CD4-positive, alpha-beta memory T cell (primary cell): ENCODE measurements around the gene ILF3. TPM values are rescaled to one million over a fixed set of nuclear protein-coding genes. Genes with fewer than 3 reads are reported as not detected.

Experiments
- CTCF ChIA-PET: fragments of 350-600 bp; sonication (Branson Sonifier 250); formaldehyde crosslinking; loops from one replicate; lab custom pipeline; 2021; ENCODE audit warnings: inconsistent platforms; ENCODE audit not compliant: partially characterized antibody; lab: Charles Lee
- POLR2A ChIA-PET: fragments of 350-600 bp; sonication (Branson Sonifier 250); formaldehyde crosslinking; loops from one replicate; lab custom pipeline; 2021; ENCODE audit not compliant: partially characterized antibody; lab: Charles Lee
- DNase-seq, 5 donors: peaks; one replicate each; pipeline versions ENCODE4 v3.0.0 to v3.0.0-alpha.2; 2020 to 2022; ENCODE audit warnings: mixed read lengths in 1 of 5
- H3K27ac ChIP-seq: one replicate; pipeline ENCODE4 v1.7.0; 2013; ENCODE audit warnings: low read depth, low read length
- H3K27me3 ChIP-seq: 2 replicates; pipeline ENCODE4 v1.7.0; 2013; ENCODE audit warnings: mild to moderate bottlenecking, low read length, moderate library complexity; ENCODE audit not compliant: insufficient read depth
- H3K36me3 ChIP-seq: 2 replicates; pipeline ENCODE4 v1.7.0; 2013; ENCODE audit warnings: mild to moderate bottlenecking, low read length, moderate library complexity; ENCODE audit not compliant: insufficient read depth
- H3K4me1 ChIP-seq: 2 replicates; pipeline ENCODE4 v1.7.0; 2013; ENCODE audit warnings: mild to moderate bottlenecking, low read length, moderate library complexity; ENCODE audit not compliant: insufficient read depth
- H3K4me3 ChIP-seq, 2 donors: one replicate each; pipeline ENCODE4 v1.7.0; 2013; ENCODE audit warnings: low read length in 2 of 2, mild to moderate bottlenecking in 1 of 2
- H3K9me3 ChIP-seq, 2 donors: one replicate each; pipeline ENCODE4 v1.7.0; 2013; ENCODE audit warnings: low read length in 2 of 2, control low read depth in 1 of 2; ENCODE audit not compliant: control insufficient read depth in 1 of 2
- H3K27ac Mint-ChIP-seq, 7 donors: one replicate each; pipeline ENCODE4 v1.8.0; 2020 to 2021; ENCODE audit warnings: mixed read lengths in 7 of 7, mild to moderate bottlenecking in 6 of 7, inconsistent platforms in 3 of 7, moderate library complexity in 3 of 7
- H3K27me3 Mint-ChIP-seq, 2 donors: one replicate each; pipeline ENCODE4 v1.8.0; 2020 to 2021; ENCODE audit warnings: mixed read lengths in 2 of 2
- H3K36me3 Mint-ChIP-seq, 2 donors: one replicate each; pipeline ENCODE4 v1.8.0; 2020 to 2021; ENCODE audit warnings: mixed read lengths in 2 of 2, inconsistent platforms in 1 of 2, mild to moderate bottlenecking in 1 of 2
- H3K4me1 Mint-ChIP-seq, 4 donors: one replicate each; pipeline ENCODE4 v1.8.0; 2020 to 2021; ENCODE audit warnings: mixed read lengths in 4 of 4, mild to moderate bottlenecking in 1 of 4
- H3K4me3 Mint-ChIP-seq, 8 donors: one replicate each; pipeline ENCODE4 v1.8.0; 2020 to 2021; ENCODE audit warnings: mixed read lengths in 8 of 8, mild to moderate bottlenecking in 7 of 8, moderate library complexity in 6 of 8, inconsistent platforms in 3 of 8
- H3K9me3 Mint-ChIP-seq, 8 donors: one replicate each; pipeline ENCODE4 v1.8.0; 2020 to 2021; ENCODE audit warnings: mixed read lengths in 8 of 8, mild to moderate bottlenecking in 5 of 8, inconsistent platforms in 3 of 8, moderate library complexity in 1 of 8
- intact Hi-C: fragments of 100-400 bp; cut with micrococcal nuclease; formaldehyde crosslinking; loops from one replicate; pipeline ENCODE4 v1.15.1; 2023
- polyA plus RNA-seq, 2 donors: library from polyadenylated mRNA; unstranded; fragments of 300-500 nt; fragmentation: Illumina TruSeq; gene quantifications; one replicate each; pipeline ENCODE4 v1.2.3, GENCODE V29; 2021
- total RNA-seq, 2 experiments: library from RNA; stranded (reverse); gene quantifications; one replicate each; pipeline ENCODE4 v1.2.3, GENCODE V29; 2021

ILF3 gene
- total and polyA plus RNA-seq, 4 experiments from 2014 or later: 36.2 to 302 (median 197) TPM

GRCh38 chr19:10701955-10702525, 47.9 kb downstream of the ILF3 start:
- ChIA-PET POLR2A (interaction anchor here (0.6 to 3.3 kb wide), 20 partner anchors 15 to 293 kb away, joined by 3 to 33 read pairs (median 5); partner anchors contain the start of genes CDKN2D, DNM2 and TMED1), CTCF (interaction anchor here (0.5 to 10.4 kb wide), 24 partner anchors 9 to 739 kb away, joined by 3 to 126 read pairs (median 4); partner anchors contain the start of gene DNM2)
- DNase-seq: peak in 1 of 5 donors; percentile 20
- H3K9me3 Mint-ChIP-seq: no peaks in the 10 kb centered on the region
- H3K27ac ChIP-seq: peak overlapping the region; percentile 55
- H3K9me3 ChIP-seq: no peaks in the 10 kb centered on the region
- H3K27me3 Mint-ChIP-seq: peaks cover 0 to 10% of the 10 kb centered on the region in 2 donors
- no peaks in the 10 kb centered on the region for H3K36me3 ChIP-seq
- H3K4me1 ChIP-seq: peaks cover 10% of the 10 kb centered on the region
- H3K27me3 ChIP-seq: no peaks in the 10 kb centered on the region
- intact Hi-C loops: loop anchor here (10.0 kb wide), 1 partner anchor 197 kb away; the partner anchor contains the start of gene KEAP1
- H3K4me3 Mint-ChIP-seq: peak overlapping the region; percentile 88 to 99 (median 94)
- H3K4me3 ChIP-seq: peak overlapping the region; percentile 93 to 96
- peak overlapping the region; percentile 58 to 91 (median 84) for H3K27ac Mint-ChIP-seq
- H3K4me1 Mint-ChIP-seq: peaks cover 4 to 21% (median 10%) of the 10 kb centered on the region in 4 donors
- H3K36me3 Mint-ChIP-seq: peaks cover 0 to 2% of the 10 kb centered on the region in 2 donors

GRCh38 chr19:10706990-10707389, 52.8 kb downstream of the ILF3 start:
- no peaks in the 10 kb centered on the region for H3K27me3 ChIP-seq
- CTCF ChIA-PET: no interaction called here
- Mint-ChIP-seq H3K4me3 (no peak overlapping the region), H3K36me3 (peaks cover 0 to 4% of the 10 kb centered on the region in 2 donors), H3K9me3 (no peaks in the 10 kb centered on the region), H3K27me3 (no peaks in the 10 kb centered on the region), H3K4me1 (peaks cover 0 to 4% (median 2%) of the 10 kb centered on the region in 4 donors), H3K27ac (no peak overlapping the region)
- intact Hi-C loops: loop anchor here (10.0 kb wide), 1 partner anchor 202 kb away; the partner anchor contains the start of gene KEAP1
- DNase-seq: no peak
- H3K36me3 ChIP-seq: peaks cover 3% of the 10 kb centered on the region
- H3K4me1 ChIP-seq: peaks cover 4% of the 10 kb centered on the region
- H3K4me3 ChIP-seq: no peak overlapping the region
- H3K9me3 ChIP-seq: no peaks in the 10 kb centered on the region
- no peak overlapping the region for H3K27ac ChIP-seq
- POLR2A ChIA-PET: no interaction called here

DNA sequence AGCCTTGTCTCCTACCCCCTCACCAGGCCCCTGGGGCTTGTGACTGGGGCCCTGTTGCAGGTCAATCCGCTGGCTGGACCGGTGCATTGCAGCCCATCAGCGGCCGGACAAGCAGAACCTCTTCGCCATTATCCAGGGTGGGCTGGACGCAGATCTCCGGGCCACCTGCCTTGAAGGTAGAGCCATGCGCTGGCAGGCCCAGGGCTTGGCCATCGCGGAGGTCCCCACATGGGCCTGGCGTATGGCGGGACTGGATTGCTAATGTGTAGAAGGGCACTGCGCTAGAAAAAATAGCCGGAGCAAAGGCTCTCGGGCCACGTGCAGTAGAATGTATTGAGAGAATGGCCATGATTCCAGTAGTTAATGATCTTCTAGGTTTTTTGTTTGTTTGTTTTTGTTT, 53.3 kb downstream of the ILF3 start:
- peaks cover 0 to 4% of the 10 kb centered on the region in 2 donors for H3K36me3 Mint-ChIP-seq
- intact Hi-C loops: loop anchor here (10.0 kb wide), 1 partner anchor 203 kb away; the partner anchor contains the start of gene KEAP1
- Histone ChIP-seq H3K9me3 (no peaks in the 10 kb centered on the region), H3K4me1 (no peaks in the 10 kb centered on the region), H3K36me3 (peaks cover 5% of the 10 kb centered on the region), H3K4me3 (no peak overlapping the region), H3K27ac (no peak overlapping the region), H3K27me3 (no peaks in the 10 kb centered on the region)
- ChIA-PET CTCF (no interaction called here), POLR2A (no interaction called here)
- H3K27me3 Mint-ChIP-seq: no peaks in the 10 kb centered on the region
- no peaks in the 10 kb centered on the region for H3K4me1 Mint-ChIP-seq
- no peak for DNase-seq
- no peaks in the 10 kb centered on the region for H3K9me3 Mint-ChIP-seq
- H3K4me3 Mint-ChIP-seq: no peak overlapping the region
- H3K27ac Mint-ChIP-seq: peak overlapping the region in 1 of 7 donors; percentile 18

- H3K36me3 Mint-ChIP-seq: peaks cover 0 to 4% of the 10 kb centered on the region in 2 donors
- Histone ChIP-seq H3K27ac (no peak overlapping the region), H3K4me1 (no peaks in the 10 kb centered on the region), H3K36me3 (peaks cover 5% of the 10 kb centered on the region), H3K4me3 (no peak overlapping the region), H3K27me3 (no peaks in the 10 kb centered on the region), H3K9me3 (no peaks in the 10 kb centered on the region)
- H3K9me3 Mint-ChIP-seq: no peaks in the 10 kb centered on the region
- intact Hi-C loops: loop anchor here (10.0 kb wide), 1 partner anchor 203 kb away; the partner anchor contains the start of gene KEAP1
- H3K4me3 Mint-ChIP-seq: no peak overlapping the region
- POLR2A ChIA-PET: interaction anchor here (1.7 kb wide), 1 partner anchor 9 kb away, joined by 5 read pairs; the partner anchor contains the start of gene DNM2
- DNase-seq: no peak
- CTCF ChIA-PET: interaction anchor here (1.0 to 1.5 kb wide), 2 partner anchors 9 kb away, joined by 4 to 6 read pairs; no protein-coding TSS in a partner anchor
- no peaks in the 10 kb centered on the region for H3K4me1 Mint-ChIP-seq
- no peaks in the 10 kb centered on the region for H3K27me3 Mint-ChIP-seq
- no peak overlapping the region for H3K27ac Mint-ChIP-seq
Observed at GRCh38 chr19:10708291-10708690, 54.1 kb downstream of the ILF3 start.

DNA sequence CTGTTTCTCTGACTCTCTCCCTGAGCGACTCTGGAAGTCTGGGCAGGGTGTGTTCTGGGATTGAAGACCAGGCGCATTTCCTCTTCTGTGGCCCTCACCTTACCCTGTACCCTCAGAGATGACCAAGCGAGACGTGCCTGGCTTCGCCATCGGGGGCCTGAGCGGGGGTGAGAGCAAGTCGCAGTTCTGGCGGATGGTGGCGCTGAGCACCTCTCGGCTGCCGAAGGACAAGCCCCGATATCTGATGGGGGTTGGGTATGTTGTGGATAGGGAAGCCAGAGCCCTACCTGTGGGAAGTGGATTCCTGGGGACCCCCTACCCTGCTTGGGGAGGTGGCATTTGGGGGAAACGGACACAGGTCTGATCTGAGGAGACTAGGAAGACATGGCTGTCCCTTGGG, 57.9 kb downstream of the ILF3 start:
- intact Hi-C loops: no loop called here
- CTCF ChIA-PET: no interaction called here
- peak overlapping the region in 2 of 7 donors; percentile 32 to 42 for H3K27ac Mint-ChIP-seq
- no peaks in the 10 kb centered on the region for H3K27me3 Mint-ChIP-seq
- Histone ChIP-seq H3K27me3 (no peaks in the 10 kb centered on the region), H3K27ac (no peak overlapping the region), H3K36me3 (peaks cover 5% of the 10 kb centered on the region), H3K4me3 (no peak overlapping the region), H3K4me1 (peaks cover 4% of the 10 kb centered on the region), H3K9me3 (no peaks in the 10 kb centered on the region)
- no peak for DNase-seq
- H3K9me3 Mint-ChIP-seq: peaks cover 0 to 2% (median 0%) of the 10 kb centered on the region in 8 donors
- peaks cover under 1 to 9% (median 4%) of the 10 kb centered on the region in 4 donors for H3K4me1 Mint-ChIP-seq
- H3K36me3 Mint-ChIP-seq: peaks cover 0 to 4% of the 10 kb centered on the region in 2 donors
- H3K4me3 Mint-ChIP-seq: no peak overlapping the region
- POLR2A ChIA-PET: no interaction called here

DNA sequence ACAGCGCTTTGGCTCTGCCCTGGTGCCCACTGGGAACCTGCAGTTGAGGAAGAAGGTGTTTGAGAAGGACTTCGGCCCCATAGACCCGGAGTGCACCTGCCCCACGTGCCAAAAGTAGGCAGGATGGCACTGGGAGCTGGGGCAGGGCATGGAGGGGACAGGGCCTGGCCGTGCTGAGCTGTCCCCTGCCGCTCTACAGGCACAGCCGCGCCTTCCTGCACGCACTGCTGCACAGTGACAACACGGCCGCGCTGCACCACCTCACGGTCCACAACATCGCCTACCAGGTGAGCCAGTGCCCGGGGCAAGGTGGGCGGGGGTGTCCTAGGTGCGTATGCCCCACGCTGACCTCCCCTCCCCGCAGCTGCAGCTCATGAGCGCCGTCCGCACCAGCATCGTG, 58.6 kb downstream of the ILF3 start:
- DNase-seq: no peak
- Mint-ChIP-seq H3K27me3 (no peaks in the 10 kb centered on the region), H3K27ac (no peak overlapping the region), H3K9me3 (peaks cover 0 to 2% (median 0%) of the 10 kb centered on the region in 8 donors), H3K36me3 (peaks cover 0 to 9% of the 10 kb centered on the region in 2 donors), H3K4me1 (peaks cover 4 to 13% (median 9%) of the 10 kb centered on the region in 4 donors), H3K4me3 (no peak overlapping the region)
- Histone ChIP-seq H3K27me3 (no peaks in the 10 kb centered on the region), H3K9me3 (no peaks in the 10 kb centered on the region), H3K4me1 (peaks cover 6% of the 10 kb centered on the region), H3K36me3 (peaks cover 5% of the 10 kb centered on the region), H3K27ac (no peak overlapping the region), H3K4me3 (no peak overlapping the region)
- POLR2A ChIA-PET: no interaction called here
- CTCF ChIA-PET: interaction anchor here (1.1 kb wide), 1 partner anchor 151 kb away, joined by 3 read pairs; no protein-coding TSS in a partner anchor
- intact Hi-C loops: no loop called here

GRCh38 chr19:10713317-10713716, 59.2 kb downstream of the ILF3 start:
- Mint-ChIP-seq H3K9me3 (peaks cover 0 to 2% (median 0%) of the 10 kb centered on the region in 8 donors), H3K4me3 (no peak overlapping the region), H3K36me3 (peaks cover 0 to 8% of the 10 kb centered on the region in 2 donors), H3K4me1 (peaks cover 4 to 13% (median 10%) of the 10 kb centered on the region in 4 donors), H3K27ac (peak overlapping the region in 2 of 7 donors; percentile 24 to 73), H3K27me3 (no peaks in the 10 kb centered on the region)
- Histone ChIP-seq H3K36me3 (peaks cover 5% of the 10 kb centered on the region), H3K4me1 (peaks cover 6% of the 10 kb centered on the region), H3K9me3 (no peaks in the 10 kb centered on the region), H3K27ac (no peak overlapping the region), H3K27me3 (no peaks in the 10 kb centered on the region), H3K4me3 (no peak overlapping the region)
- CTCF ChIA-PET: interaction anchor here (1.1 kb wide), 1 partner anchor 151 kb away, joined by 3 read pairs; no protein-coding TSS in a partner anchor
- POLR2A ChIA-PET: no interaction called here
- DNase-seq: no peak
- intact Hi-C loops: no loop called here
